Lower leg skin (tissue), 4 donors: ENCODE results near the gene NELFCD. TPM values are rescaled to one million over a fixed set of nuclear protein-coding genes. Genes with fewer than 3 reads are reported as not detected.
A peak's percentile ranks its signal among the peaks of the same experiment; 100 is the strongest.

Source experiments
- DNase-seq, 2 donors: peaks; one replicate each; pipeline ENCODE4 v3.0.0-alpha.2; 2019; ENCODE audit warnings: low spot score in 2 of 2
- H3K4me3 ChIP-seq: fragments of 200-600 bp; sonication (generic); 2 replicates; pipeline ENCODE4 v1.5.1; 2017; ENCODE audit warnings: mild to moderate bottlenecking, low read depth; ENCODE audit not compliant: poor library complexity, severe bottlenecking
- POLR2A ChIP-seq, 2 donors: fragments of 450-650 bp; IDR thresholded peaks; one replicate each; pipeline ENCODE4 v1.6.1; 2016 to 2017; ENCODE audit warnings: antibody characterized with exemption in 2 of 2, mild to moderate bottlenecking in 1 of 2, moderate library complexity in 1 of 2
- WGBS, 2 donors: methylation state at CpG; one replicate each; pipeline ENCODE4 v1.1.5; 2018; 5-methylcytosine and 5-hydroxymethylcytosine counted together
- intact Hi-C: fragments of 100-400 bp; cut with DNase I; formaldehyde crosslinking; loops from one replicate; pipeline ENCODE4 v1.15.0; 2023; ENCODE audit warnings: low total_unique reads
- total RNA-seq, 4 donors: library from RNA; depleted of rRNA; stranded (reverse); fragments of >200 nt; gene quantifications; one replicate each; pipeline ENCODE4 v1.1.0, GENCODE V29; 2016
- TF ChIP-seq, protein P1 (sequence below), 3 donors: fragments of 450-650 bp; IDR thresholded peaks; one replicate each; pipeline ENCODE4 v1.5.1; 2016; ENCODE audit warnings: antibody characterized with exemption in 3 of 3, mild to moderate bottlenecking in 3 of 3, moderate library complexity in 2 of 3

The NELFCD gene
- total RNA-seq, 4 donors from 2014 or later: 36.9 to 53.8 (median 44.6) TPM

DNA sequence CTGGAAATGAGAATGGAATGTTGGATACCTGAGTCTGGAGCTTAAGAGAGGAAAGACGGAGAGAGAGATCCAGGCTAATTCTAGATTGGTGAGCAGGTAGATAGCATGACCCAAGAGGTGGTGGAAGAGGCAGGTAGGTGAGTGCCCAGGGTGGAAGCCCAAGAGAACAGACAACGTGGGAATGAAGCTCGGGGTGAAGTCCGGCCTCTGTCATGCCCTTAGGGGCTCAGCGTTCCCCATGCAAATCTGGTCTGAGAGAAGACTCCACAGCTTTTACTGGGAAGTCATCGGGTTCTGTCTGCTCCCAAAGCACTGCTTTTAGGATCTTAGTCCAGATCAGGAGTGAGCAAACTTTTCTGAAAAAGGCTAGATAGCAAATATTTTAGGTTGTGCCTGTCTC lies 3.6 kb downstream of the NELFCD start:
- TF ChIP-seq POLR2A (IDR thresholded peaks at IDR 0.05): no peak
- TF ChIP-seq, protein P1, sequence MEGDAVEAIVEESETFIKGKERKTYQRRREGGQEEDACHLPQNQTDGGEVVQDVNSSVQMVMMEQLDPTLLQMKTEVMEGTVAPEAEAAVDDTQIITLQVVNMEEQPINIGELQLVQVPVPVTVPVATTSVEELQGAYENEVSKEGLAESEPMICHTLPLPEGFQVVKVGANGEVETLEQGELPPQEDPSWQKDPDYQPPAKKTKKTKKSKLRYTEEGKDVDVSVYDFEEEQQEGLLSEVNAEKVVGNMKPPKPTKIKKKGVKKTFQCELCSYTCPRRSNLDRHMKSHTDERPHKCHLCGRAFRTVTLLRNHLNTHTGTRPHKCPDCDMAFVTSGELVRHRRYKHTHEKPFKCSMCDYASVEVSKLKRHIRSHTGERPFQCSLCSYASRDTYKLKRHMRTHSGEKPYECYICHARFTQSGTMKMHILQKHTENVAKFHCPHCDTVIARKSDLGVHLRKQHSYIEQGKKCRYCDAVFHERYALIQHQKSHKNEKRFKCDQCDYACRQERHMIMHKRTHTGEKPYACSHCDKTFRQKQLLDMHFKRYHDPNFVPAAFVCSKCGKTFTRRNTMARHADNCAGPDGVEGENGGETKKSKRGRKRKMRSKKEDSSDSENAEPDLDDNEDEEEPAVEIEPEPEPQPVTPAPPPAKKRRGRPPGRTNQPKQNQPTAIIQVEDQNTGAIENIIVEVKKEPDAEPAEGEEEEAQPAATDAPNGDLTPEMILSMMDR (IDR thresholded peaks at IDR 0.05): no peak
- H3K4me3 ChIP-seq: no peak overlapping the region
- intact Hi-C loops: loop anchor here (5.0 kb wide), 1 partner anchor 92 kb away; no protein-coding TSS in a partner anchor
- 76 to 80% methylated on average over 6 of the region's 6 CpGs for WGBS, 2 donors
- DNase-seq: peak in 1 of 2 donors; percentile 74

DNA sequence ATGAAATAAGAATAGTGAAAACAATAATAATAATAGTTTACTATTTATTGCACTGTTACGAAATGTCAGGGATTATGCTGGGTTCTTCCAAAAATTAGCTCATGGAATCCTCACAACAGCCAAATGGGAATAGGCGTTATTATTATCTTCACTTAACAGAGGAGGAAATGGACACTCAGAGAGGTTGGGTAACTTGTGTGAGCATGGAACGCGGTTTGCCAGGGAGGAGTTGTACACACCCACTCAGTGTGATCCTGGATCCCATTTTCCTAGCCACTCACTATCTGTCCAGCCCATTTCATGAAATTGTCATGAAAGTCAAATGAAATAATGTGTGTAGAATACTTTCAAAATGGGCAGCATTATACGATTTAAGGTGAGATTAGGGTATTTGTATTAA lies 4.6 kb downstream of the NELFCD start:
- TF ChIP-seq POLR2A (IDR thresholded peaks at IDR 0.05): no peak
- TF ChIP-seq, protein P1 (IDR thresholded peaks at IDR 0.05): no peak
- H3K4me3 ChIP-seq: no peak overlapping the region
- WGBS, 2 donors: 56 to 67% methylated on average over 5 of the region's 5 CpGs
- DNase-seq: peak in 1 of 2 donors; percentile 82
- intact Hi-C loops: no loop called here

DNA sequence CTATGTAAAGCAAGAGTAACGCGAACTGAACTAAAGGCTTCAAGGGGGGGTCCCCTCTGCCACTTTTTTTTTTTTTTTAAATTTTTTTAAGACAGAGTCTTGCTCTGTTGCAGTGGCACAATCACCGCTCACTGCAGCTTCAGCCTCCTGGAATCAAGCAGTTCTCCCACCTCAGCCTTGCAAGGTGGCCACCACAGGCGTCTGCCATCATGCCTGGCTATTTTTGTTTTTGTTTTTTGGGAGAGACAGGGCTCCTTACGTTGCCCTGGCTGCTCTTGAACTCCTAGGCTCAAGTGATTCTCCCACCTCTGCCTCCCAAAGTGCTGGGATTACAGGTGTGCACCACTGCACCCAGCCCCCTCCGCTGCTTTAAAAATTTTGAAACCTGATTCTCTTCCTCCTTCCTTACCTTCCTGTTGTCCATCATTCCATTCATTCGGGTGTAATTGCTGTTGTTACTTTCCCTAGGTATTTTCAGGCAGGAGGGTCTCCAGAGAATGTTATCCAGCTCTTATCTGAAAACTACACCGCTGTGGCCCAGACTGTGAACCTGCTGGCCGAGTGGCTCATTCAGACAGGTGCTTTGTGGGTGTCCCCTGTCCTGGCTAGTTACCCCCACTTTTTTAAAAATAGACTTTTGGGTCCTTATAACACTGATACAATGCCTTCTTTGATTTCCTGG lies 5.4 kb downstream of the NELFCD start:
- intact Hi-C loops: no loop called here
- TF ChIP-seq, protein P1 (IDR thresholded peaks at IDR 0.05): no peak
- 78 to 82% methylated on average over 9 of the region's 9 CpGs for WGBS, 2 donors
- DNase-seq: peak in 1 of 2 donors; percentile 71
- H3K4me3 ChIP-seq: no peak overlapping the region

DNA sequence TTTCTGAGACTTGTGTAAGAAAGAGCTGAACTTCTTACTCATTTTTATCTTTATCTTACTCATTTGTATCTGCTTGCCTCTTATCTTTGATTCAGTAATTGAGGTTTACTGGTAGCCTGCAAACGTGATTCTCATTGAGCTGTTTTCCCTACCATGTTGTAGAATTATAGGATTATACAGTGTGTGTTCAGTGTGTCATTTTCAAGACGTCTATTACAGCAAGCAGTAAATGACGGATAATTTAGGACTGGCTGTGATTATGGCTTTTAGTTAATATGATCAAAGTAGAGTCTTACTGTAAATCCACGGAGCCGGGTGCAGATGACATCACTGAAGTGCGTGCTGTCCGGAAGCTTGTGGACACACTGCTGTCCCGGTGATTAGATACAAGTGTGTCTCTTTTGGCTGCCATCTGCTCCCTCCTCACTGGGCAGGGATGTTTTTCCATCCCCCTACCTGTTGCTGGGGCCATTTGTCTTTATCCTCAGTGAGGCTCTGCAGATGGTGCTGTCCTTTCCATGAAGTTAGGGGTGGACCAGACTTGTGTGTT lies 6.0 kb downstream of the NELFCD start:
- WGBS, 2 donors: 87% methylated on average over 8 of the region's 8 CpGs
- peak in 1 of 2 donors; percentile 36 for DNase-seq
- intact Hi-C loops: no loop called here
- no peak overlapping the region for H3K4me3 ChIP-seq
- TF ChIP-seq POLR2A (IDR thresholded peaks at IDR 0.05): no peak
- TF ChIP-seq, protein P1 (IDR thresholded peaks at IDR 0.05): no peak

DNA sequence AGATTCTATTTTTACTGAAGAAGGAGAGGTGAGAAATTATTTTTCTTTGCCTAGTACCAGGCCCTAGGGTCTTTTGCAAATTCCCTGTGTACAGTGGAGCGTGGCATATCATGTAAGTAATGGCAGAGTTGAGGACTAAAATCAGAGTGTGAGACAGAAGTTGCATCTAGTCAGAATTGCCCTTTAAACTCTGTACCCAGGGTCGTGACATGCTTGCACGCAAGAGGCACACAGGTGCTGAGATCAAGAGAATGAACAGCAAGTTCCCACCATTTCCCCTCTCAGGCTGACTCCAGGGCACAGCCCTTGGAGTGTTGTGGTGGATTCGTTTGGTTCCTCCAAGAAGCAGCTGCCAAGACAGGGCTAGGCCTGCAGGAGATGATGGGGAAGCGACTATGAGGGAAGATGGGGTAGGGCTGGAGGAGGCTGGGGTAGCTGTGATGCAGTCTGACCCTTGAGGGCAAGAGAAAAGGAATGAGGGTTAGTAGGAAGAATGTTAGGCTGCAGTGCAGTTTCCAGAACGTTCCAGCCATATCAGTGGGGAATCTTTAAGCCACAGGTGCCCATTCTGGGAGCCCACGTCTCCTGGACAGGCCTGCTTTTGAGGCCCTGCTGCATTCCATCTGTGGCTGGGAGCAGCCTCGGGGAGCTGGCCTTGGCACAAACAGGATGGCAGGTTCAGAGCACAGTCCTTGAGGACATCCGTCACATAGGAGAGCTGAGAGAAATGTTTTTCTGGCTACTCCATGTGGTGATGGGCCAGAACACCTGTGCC lies 6.9 kb downstream of the NELFCD start:
- H3K4me3 ChIP-seq: no peak overlapping the region
- no peak for TF ChIP-seq POLR2A (IDR thresholded peaks at IDR 0.05)
- TF ChIP-seq, protein P1 (IDR thresholded peaks at IDR 0.05): no peak
- intact Hi-C loops: no loop called here
- 78 to 82% methylated on average over 8 to 9 of the region's 9 CpGs for WGBS, 2 donors
- peak in 1 of 2 donors; percentile 32 for DNase-seq
